ENCODE data around the gene MICU1. TPM values are rescaled to one million over a fixed set of nuclear protein-coding genes. Genes with fewer than 3 reads are reported as not detected.

MICU1 gene
- total and polyA plus RNA-seq, 2 experiments from 2014 or later: 27.5 to 52.3 TPM

DNA sequence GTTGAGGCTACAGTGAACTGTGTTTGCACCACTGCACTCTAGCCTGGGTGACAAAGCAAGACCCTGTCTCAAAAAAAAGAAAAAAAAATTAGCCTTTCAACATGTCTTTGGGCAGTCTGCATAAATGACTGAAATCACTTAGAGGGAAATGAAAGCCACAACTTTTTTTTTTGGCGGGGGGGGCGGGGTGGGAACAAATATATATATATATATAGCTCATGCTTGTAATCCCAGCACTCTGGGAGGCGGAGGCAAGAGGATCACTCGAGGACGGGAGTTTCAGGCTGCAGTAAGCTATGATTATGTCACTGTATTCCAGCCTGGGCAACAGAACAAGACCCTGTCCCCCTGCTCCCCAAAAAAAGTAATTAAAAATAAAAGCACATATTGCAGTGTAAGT is 23.4 kb upstream of the MICU1 start:
- H3K36me3 ChIP-seq (ENCODE audit: insufficient read depth): no peaks in the 10 kb centered on the region
- H3K27me3 ChIP-seq (ENCODE audit: insufficient read depth): no peaks in the 10 kb centered on the region
- H3K36me3 Mint-ChIP-seq (ENCODE audit: low read depth): no peaks in the 10 kb centered on the region
- no peak overlapping the region for H3K4me3 ChIP-seq
- no peak overlapping the region for H3K27ac Mint-ChIP-seq
- no peaks in the 10 kb centered on the region for H3K4me1 ChIP-seq (ENCODE audit: insufficient read depth)
- no peak overlapping the region for H3K4me3 Mint-ChIP-seq
- no peak overlapping the region for H3K4me2 ChIP-seq
- DNase-seq (ENCODE audit: low spot score): no peak
- ATAC-seq: no peak
- no peaks in the 10 kb centered on the region for H3K9me3 Mint-ChIP-seq
- no peak for TF ChIP-seq JUNB (IDR thresholded peaks at IDR 0.05; ENCODE audit: unreplicated experiment)
- TF ChIP-seq CREB1 (CRISPR knock-in tag; IDR thresholded peaks at IDR 0.05; ENCODE audit: low read depth): no peak
- TF ChIP-seq NANOG (IDR thresholded peaks at IDR 0.05; ENCODE audit: borderline replicate concordance): no peak
- TF ChIP-seq EZH2phosphoT487 (IDR thresholded peaks at IDR 0.05; ENCODE audit: unreplicated experiment): no peak
- H3K4me1 Mint-ChIP-seq: no peaks in the 10 kb centered on the region
- no peak overlapping the region for H3K27ac ChIP-seq (ENCODE audit: low read depth)
- H4K20me1 ChIP-seq (replicated peaks; ENCODE audit: insufficient read depth): no peaks in the 10 kb centered on the region
- H3F3A ChIP-seq (replicated peaks; ENCODE audit: low read depth): no peaks in the 10 kb centered on the region
- no peaks in the 10 kb centered on the region for H3K9me2 ChIP-seq (ENCODE audit: insufficient read depth)
- no peaks in the 10 kb centered on the region for H3K27me3 Mint-ChIP-seq (ENCODE audit: insufficient read depth, low read depth, poor library complexity)
- no peaks in the 10 kb centered on the region for H3K79me2 ChIP-seq (replicated peaks; ENCODE audit: insufficient read depth)
- no peak overlapping the region for H2AFZ ChIP-seq

DNA sequence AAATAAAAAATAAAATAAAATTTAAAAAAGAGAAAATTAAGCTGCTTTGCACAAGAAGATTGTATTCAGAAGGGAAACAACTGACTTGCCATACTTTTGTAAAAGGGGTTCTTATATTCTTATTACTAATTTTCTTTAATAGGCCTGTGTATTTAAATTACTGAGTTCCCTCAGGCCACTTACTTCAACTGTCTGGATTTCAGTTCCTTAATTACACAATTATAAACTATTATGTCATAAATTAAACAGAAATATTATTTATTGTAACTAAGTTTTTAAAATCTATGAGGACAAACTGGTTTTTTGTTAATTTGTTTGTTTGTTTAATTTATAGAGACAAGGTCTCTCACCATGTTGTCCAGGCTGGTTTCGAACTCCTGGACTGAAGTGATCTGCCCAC is 22.4 kb upstream of the MICU1 start:
- H3K27ac Mint-ChIP-seq: no peak overlapping the region
- H3K27me3 Mint-ChIP-seq (ENCODE audit: insufficient read depth, low read depth, poor library complexity): no peaks in the 10 kb centered on the region
- H3K9me2 ChIP-seq (ENCODE audit: insufficient read depth): no peaks in the 10 kb centered on the region

More for the DNA sequence above, 22.4 kb upstream of the MICU1 start:
- H2AFZ ChIP-seq: no peak overlapping the region
- no peaks in the 10 kb centered on the region for H3K36me3 ChIP-seq (ENCODE audit: insufficient read depth)
- no peak overlapping the region for H3K4me3 ChIP-seq
- Mint-ChIP-seq H3K4me3 (no peak overlapping the region), H3K9me3 (no peaks in the 10 kb centered on the region), H3K4me1 (no peaks in the 10 kb centered on the region), H3K36me3 (ENCODE audit: low read depth) (no peaks in the 10 kb centered on the region)
- no peaks in the 10 kb centered on the region for H3K27me3 ChIP-seq (ENCODE audit: insufficient read depth)
- no peaks in the 10 kb centered on the region for H4K20me1 ChIP-seq (replicated peaks; ENCODE audit: insufficient read depth)
- no peaks in the 10 kb centered on the region for H3F3A ChIP-seq (replicated peaks; ENCODE audit: low read depth)
- no peak for ATAC-seq
- H3K4me1 ChIP-seq (ENCODE audit: insufficient read depth): no peaks in the 10 kb centered on the region
- H3K27ac ChIP-seq (ENCODE audit: low read depth): no peak overlapping the region
- TF ChIP-seq NANOG (IDR thresholded peaks at IDR 0.05; ENCODE audit: borderline replicate concordance) (no peak), EZH2phosphoT487 (IDR thresholded peaks at IDR 0.05; ENCODE audit: unreplicated experiment) (no peak), EZH2 (IDR thresholded peaks at IDR 0.05; ENCODE audit: low read depth, unreplicated experiment) (no peak), ZNF331 (CRISPR knock-in tag; IDR thresholded peaks at IDR 0.05; ENCODE audit: low read depth) (no peak), JUNB (IDR thresholded peaks at IDR 0.05; ENCODE audit: unreplicated experiment) (no peak), CREB1 (CRISPR knock-in tag; IDR thresholded peaks at IDR 0.05; ENCODE audit: low read depth) (no peak)
- TF ChIP-seq, protein P1, sequence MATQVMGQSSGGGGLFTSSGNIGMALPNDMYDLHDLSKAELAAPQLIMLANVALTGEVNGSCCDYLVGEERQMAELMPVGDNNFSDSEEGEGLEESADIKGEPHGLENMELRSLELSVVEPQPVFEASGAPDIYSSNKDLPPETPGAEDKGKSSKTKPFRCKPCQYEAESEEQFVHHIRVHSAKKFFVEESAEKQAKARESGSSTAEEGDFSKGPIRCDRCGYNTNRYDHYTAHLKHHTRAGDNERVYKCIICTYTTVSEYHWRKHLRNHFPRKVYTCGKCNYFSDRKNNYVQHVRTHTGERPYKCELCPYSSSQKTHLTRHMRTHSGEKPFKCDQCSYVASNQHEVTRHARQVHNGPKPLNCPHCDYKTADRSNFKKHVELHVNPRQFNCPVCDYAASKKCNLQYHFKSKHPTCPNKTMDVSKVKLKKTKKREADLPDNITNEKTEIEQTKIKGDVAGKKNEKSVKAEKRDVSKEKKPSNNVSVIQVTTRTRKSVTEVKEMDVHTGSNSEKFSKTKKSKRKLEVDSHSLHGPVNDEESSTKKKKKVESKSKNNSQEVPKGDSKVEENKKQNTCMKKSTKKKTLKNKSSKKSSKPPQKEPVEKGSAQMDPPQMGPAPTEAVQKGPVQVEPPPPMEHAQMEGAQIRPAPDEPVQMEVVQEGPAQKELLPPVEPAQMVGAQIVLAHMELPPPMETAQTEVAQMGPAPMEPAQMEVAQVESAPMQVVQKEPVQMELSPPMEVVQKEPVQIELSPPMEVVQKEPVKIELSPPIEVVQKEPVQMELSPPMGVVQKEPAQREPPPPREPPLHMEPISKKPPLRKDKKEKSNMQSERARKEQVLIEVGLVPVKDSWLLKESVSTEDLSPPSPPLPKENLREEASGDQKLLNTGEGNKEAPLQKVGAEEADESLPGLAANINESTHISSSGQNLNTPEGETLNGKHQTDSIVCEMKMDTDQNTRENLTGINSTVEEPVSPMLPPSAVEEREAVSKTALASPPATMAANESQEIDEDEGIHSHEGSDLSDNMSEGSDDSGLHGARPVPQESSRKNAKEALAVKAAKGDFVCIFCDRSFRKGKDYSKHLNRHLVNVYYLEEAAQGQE (IDR thresholded peaks at IDR 0.05; ENCODE audit: unreplicated experiment): no peak
- TF ChIP-seq, protein P2, sequence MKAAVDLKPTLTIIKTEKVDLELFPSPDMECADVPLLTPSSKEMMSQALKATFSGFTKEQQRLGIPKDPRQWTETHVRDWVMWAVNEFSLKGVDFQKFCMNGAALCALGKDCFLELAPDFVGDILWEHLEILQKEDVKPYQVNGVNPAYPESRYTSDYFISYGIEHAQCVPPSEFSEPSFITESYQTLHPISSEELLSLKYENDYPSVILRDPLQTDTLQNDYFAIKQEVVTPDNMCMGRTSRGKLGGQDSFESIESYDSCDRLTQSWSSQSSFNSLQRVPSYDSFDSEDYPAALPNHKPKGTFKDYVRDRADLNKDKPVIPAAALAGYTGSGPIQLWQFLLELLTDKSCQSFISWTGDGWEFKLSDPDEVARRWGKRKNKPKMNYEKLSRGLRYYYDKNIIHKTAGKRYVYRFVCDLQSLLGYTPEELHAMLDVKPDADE (IDR thresholded peaks at IDR 0.05): no peak
- TF ChIP-seq, protein P3, sequence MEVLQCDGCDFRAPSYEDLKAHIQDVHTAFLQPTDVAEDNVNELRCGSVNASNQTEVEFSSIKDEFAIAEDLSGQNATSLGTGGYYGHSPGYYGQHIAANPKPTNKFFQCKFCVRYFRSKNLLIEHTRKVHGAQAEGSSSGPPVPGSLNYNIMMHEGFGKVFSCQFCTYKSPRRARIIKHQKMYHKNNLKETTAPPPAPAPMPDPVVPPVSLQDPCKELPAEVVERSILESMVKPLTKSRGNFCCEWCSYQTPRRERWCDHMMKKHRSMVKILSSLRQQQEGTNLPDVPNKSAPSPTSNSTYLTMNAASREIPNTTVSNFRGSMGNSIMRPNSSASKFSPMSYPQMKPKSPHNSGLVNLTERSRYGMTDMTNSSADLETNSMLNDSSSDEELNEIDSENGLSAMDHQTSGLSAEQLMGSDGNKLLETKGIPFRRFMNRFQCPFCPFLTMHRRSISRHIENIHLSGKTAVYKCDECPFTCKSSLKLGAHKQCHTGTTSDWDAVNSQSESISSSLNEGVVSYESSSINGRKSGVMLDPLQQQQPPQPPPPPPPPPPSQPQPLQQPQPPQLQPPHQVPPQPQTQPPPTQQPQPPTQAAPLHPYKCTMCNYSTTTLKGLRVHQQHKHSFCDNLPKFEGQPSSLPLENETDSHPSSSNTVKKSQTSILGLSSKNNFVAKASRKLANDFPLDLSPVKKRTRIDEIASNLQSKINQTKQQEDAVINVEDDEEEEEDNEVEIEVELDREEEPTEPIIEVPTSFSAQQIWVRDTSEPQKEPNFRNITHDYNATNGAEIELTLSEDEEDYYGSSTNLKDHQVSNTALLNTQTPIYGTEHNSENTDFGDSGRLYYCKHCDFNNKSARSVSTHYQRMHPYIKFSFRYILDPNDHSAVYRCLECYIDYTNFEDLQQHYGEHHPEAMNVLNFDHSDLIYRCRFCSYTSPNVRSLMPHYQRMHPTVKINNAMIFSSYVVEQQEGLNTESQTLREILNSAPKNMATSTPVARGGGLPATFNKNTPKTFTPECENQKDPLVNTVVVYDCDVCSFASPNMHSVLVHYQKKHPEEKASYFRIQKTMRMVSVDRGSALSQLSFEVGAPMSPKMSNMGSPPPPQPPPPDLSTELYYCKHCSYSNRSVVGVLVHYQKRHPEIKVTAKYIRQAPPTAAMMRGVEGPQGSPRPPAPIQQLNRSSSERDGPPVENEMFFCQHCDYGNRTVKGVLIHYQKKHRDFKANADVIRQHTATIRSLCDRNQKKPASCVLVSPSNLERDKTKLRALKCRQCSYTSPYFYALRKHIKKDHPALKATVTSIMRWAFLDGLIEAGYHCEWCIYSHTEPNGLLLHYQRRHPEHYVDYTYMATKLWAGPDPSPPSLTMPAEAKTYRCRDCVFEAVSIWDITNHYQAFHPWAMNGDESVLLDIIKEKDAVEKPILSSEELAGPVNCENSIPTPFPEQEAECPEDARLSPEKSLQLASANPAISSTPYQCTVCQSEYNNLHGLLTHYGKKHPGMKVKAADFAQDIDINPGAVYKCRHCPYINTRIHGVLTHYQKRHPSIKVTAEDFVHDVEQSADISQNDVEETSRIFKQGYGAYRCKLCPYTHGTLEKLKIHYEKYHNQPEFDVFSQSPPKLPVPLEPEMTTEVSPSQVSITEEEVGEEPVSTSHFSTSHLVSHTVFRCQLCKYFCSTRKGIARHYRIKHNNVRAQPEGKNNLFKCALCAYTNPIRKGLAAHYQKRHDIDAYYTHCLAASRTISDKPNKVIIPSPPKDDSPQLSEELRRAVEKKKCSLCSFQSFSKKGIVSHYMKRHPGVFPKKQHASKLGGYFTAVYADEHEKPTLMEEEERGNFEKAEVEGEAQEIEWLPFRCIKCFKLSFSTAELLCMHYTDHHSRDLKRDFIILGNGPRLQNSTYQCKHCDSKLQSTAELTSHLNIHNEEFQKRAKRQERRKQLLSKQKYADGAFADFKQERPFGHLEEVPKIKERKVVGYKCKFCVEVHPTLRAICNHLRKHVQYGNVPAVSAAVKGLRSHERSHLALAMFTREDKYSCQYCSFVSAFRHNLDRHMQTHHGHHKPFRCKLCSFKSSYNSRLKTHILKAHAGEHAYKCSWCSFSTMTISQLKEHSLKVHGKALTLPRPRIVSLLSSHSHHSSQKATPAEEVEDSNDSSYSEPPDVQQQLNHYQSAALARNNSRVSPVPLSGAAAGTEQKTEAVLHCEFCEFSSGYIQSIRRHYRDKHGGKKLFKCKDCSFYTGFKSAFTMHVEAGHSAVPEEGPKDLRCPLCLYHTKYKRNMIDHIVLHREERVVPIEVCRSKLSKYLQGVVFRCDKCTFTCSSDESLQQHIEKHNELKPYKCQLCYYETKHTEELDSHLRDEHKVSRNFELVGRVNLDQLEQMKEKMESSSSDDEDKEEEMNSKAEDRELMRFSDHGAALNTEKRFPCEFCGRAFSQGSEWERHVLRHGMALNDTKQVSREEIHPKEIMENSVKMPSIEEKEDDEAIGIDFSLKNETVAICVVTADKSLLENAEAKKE (CRISPR knock-in tag; IDR thresholded peaks at IDR 0.05): no peak
- no peak for DNase-seq (ENCODE audit: low spot score)
- H3K4me2 ChIP-seq: no peak overlapping the region
- no peaks in the 10 kb centered on the region for H3K79me2 ChIP-seq (replicated peaks; ENCODE audit: insufficient read depth)

Measured in GM23338 (cell line).